ENCODE results near the gene ATP6V1C2.

Gene ATP6V1C2

GRCh38 chr2:10721396-10722251 is at the start of gene ATP6V1C2:
Gene ATP6V1C2, plus strand, starts transcription at chr2:10721630. Its CDS starts 1,220 bp downstream, at chr2:10722850.
- no peak for DNase-seq (ENCODE audit: low read depth in 2 of 2)

GRCh38 chr2:10675131-10675530 is 46.3 kb upstream of the ATP6V1C2 start:
- DNase-seq (ENCODE audit: low read depth in 2 of 2) = no peak

- DNase-seq (ENCODE audit: low read depth in 2 of 2) = no peak
Measured at GRCh38 chr2:10678225-10678624, 43.2 kb upstream of the ATP6V1C2 start.

GRCh38 chr2:10680214-10680613 is 41.2 kb upstream of the ATP6V1C2 start:
- DNase-seq (ENCODE audit: low read depth in 2 of 2) = no peak

GRCh38 chr2:10680957-10681356 is 40.5 kb upstream of the ATP6V1C2 start:
- no peak for DNase-seq (ENCODE audit: low read depth in 2 of 2)

- no peak for DNase-seq (ENCODE audit: low read depth in 2 of 2)
Measured at GRCh38 chr2:10686176-10686730, 35.2 kb upstream of the ATP6V1C2 start.

- DNase-seq (ENCODE audit: low read depth in 2 of 2) = no peak
Measured at GRCh38 chr2:10688921-10689807, 32.3 kb upstream of the ATP6V1C2 start.

- no peak for DNase-seq (ENCODE audit: low read depth in 2 of 2)
Measured at GRCh38 chr2:10691521-10691920, 29.9 kb upstream of the ATP6V1C2 start.

GRCh38 chr2:10700078-10700803 is 21.2 kb upstream of the ATP6V1C2 start:
- no peak for DNase-seq (ENCODE audit: low read depth in 2 of 2)

- DNase-seq (ENCODE audit: low read depth in 2 of 2) = no peak
Measured at GRCh38 chr2:10704034-10704594, 17.3 kb upstream of the ATP6V1C2 start.

GRCh38 chr2:10706033-10706432 is 15.4 kb upstream of the ATP6V1C2 start:
- no peak for DNase-seq (ENCODE audit: low read depth in 2 of 2)

GRCh38 chr2:10707831-10708230 is 13.6 kb upstream of the ATP6V1C2 start:
- DNase-seq (ENCODE audit: low read depth in 2 of 2) = no peak

GRCh38 chr2:10709290-10709939 is 12.0 kb upstream of the ATP6V1C2 start:
- no peak for DNase-seq (ENCODE audit: low read depth in 2 of 2)

GRCh38 chr2:10712185-10712809 is 9.1 kb upstream of the ATP6V1C2 start:
- DNase-seq (ENCODE audit: low read depth in 2 of 2) = no peak

GRCh38 chr2:10716581-10716980 is 4.8 kb upstream of the ATP6V1C2 start:
- no peak for DNase-seq (ENCODE audit: low read depth in 2 of 2)

GRCh38 chr2:10717628-10718027 is 3.8 kb upstream of the ATP6V1C2 start:
- DNase-seq (ENCODE audit: low read depth in 2 of 2) = no peak

GRCh38 chr2:10720306-10720705 is 1.1 kb upstream of the ATP6V1C2 start:
- no peak for DNase-seq (ENCODE audit: low read depth in 2 of 2)

GRCh38 chr2:10720947-10721395 is 459 bp upstream of the ATP6V1C2 start:
- no peak for DNase-seq (ENCODE audit: low read depth in 2 of 2)

- DNase-seq (ENCODE audit: low read depth in 2 of 2) = no peak
Measured at GRCh38 chr2:10722252-10722825, 909 bp downstream of the ATP6V1C2 start.

Data from stimulated activated CD8-positive, alpha-beta memory T cell treated with anti-CD3 and anti-CD28 coated beads, Interleukin-7, amount 100 ng/mL, for 1 hour (primary cell).